IPS-15b (cell line): Measurements from ENCODE around the gene SCRT2.
A peak's percentile ranks its signal among the peaks of the same experiment; 100 is the strongest.

Source experiments
- H3K27me3 ChIP-seq: one replicate; pipeline ENCODE4 v1.6.1; 2013; ENCODE audit warnings: low read length; ENCODE audit not compliant: control insufficient read depth, insufficient read depth
- H3K36me3 ChIP-seq: one replicate; pipeline ENCODE4 v1.6.1; 2013; ENCODE audit warnings: low read length; ENCODE audit not compliant: control insufficient read depth, insufficient read depth
- H3K4me1 ChIP-seq: one replicate; pipeline ENCODE4 v1.6.1; 2013; ENCODE audit warnings: mild to moderate bottlenecking, low read length; ENCODE audit not compliant: control insufficient read depth, insufficient read depth
- H3K4me3 ChIP-seq: one replicate; pipeline ENCODE4 v1.5.1; 2013; ENCODE audit warnings: low read depth, low read length
- H3K9ac ChIP-seq: one replicate; pipeline ENCODE4 v1.6.1; 2013; ENCODE audit warnings: low read depth, mild to moderate bottlenecking, low read length
- H3K9me3 ChIP-seq: one replicate; pipeline ENCODE4 v1.6.1; 2013; ENCODE audit warnings: mild to moderate bottlenecking, low read length; ENCODE audit not compliant: control insufficient read depth, insufficient read depth

Gene SCRT2

DNA sequence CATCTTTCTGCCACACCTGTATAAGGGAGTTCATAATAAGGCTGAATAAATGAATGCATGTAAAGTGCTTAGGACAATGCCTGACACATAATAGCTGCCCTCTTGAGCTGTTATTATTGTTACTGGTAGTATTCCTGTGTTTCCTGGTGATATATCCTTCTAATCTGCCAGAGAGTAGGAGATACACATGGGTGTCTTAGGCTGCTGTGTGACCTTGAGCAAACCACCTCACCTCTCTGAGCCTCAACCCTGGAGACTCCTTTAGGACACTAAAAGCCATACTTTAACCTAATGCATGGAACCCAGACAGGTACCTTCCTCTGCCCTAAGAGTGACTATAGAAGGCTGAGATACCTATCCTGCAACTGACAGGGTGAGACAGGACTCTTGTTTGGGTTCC lies 7.6 kb downstream of the SCRT2 start:
- Histone ChIP-seq H3K9ac (no peak overlapping the region), H3K9me3 (no peaks in the 10 kb centered on the region), H3K36me3 (no peaks in the 10 kb centered on the region), H3K4me3 (no peak overlapping the region), H3K27me3 (peaks cover 29% of the 10 kb centered on the region), H3K4me1 (peaks cover 17% of the 10 kb centered on the region)

DNA sequence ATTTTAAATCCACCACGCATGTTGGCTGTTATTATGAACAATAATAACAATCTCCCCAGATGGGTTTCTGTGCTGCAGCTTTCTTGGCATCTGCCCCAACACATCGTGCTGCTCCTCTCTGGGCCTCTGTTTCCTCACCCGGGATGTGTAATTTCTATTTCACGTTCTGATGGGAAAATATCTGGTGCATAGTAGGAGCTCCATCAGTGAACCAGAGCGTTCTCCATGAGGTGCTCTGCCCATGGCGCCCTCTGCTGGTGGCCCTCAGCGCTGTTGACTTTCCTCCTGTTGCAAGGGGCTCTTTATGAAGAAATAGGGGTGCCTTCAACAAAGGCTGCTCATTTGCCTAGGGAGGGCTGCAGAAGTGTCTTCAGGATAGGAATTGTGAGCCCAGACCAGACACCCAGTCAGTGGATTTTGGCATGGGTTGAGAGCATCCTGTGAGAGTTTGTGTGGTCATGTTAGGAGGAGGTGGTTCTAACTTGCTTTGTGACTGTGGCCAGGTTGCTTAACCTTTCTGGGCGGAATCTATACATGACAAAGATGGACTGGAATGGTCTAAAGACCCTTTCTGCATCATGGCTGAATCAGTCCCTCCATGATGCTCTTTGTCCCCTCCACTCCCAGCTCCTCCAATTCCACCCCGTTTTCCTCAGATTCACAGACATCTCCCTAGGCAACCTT lies 8.1 kb downstream of the SCRT2 start:
- Histone ChIP-seq H3K9me3 (no peaks in the 10 kb centered on the region), H3K27me3 (peaks cover 34% of the 10 kb centered on the region), H3K9ac (no peak overlapping the region), H3K4me1 (peaks cover 19% of the 10 kb centered on the region), H3K36me3 (no peaks in the 10 kb centered on the region), H3K4me3 (no peak overlapping the region)

DNA sequence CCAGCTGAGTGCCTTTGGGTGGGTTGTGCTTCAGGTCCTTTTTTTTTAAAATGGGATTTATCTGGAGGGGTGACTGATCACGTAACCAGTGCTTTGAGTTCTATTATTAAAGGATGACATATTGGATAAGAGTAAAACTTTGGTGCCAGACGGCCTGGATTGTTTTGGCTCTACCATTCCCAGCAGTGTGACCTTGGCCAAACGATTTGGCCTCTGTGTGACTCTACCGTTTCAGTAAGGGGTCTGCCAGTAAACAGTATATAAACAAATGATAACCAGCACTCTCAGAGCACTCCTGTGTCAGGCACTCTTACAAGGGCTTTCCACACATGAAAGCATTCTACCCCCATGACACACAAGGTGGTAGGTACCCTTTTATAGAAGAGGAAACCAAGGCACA lies 8.7 kb downstream of the SCRT2 start:
- Histone ChIP-seq H3K27me3 (peaks cover 38% of the 10 kb centered on the region), H3K4me1 (peaks cover 19% of the 10 kb centered on the region), H3K9ac (no peak overlapping the region), H3K4me3 (no peak overlapping the region), H3K9me3 (no peaks in the 10 kb centered on the region), H3K36me3 (no peaks in the 10 kb centered on the region)

DNA sequence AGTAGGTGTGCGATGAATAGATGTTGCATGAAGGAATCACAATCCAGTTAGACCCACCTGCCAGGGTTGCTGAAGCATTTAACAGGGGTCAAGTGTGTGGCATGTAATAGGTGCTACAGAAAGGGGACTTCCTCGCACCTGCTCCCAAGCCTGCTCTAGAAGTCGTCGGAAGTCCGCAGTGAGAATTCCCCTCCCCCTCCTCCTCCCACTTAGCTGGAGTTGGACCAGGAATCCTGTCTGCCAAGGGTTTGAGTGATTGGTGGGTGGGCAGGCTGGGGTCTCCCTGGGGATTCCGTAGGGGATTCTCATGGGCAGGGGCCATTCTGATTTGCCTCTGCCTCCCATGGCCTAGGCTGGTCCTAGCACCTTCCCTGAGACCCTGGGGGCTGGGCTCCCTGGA lies 10.3 kb downstream of the SCRT2 start:
- no peaks in the 10 kb centered on the region for H3K9me3 ChIP-seq
- H3K27me3 ChIP-seq: peaks cover 52% of the 10 kb centered on the region
- H3K36me3 ChIP-seq: no peaks in the 10 kb centered on the region
- peaks cover 31% of the 10 kb centered on the region for H3K4me1 ChIP-seq
- H3K9ac ChIP-seq: no peak overlapping the region
- H3K4me3 ChIP-seq: no peak overlapping the region

DNA sequence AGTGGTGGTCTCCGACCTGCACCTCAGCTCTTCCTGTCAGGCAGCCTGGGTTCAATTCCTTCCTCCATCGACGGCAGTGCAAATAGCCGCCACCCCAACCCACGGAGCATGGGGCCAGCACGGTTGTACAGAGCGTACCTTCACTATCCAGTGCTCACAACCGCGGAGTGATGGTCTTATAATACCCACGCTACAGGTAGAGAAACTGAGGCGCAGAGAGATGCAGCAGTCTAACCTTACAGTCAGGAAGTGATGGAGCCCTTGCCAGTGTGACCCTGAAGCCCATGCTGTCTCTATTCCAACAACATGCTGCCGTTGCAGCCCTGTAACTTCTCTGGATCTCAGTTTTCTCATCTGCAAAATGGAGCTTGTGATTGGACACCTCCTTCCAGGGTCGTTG lies 11.0 kb downstream of the SCRT2 start:
- Histone ChIP-seq H3K4me3 (peak overlapping the region; percentile 13), H3K27me3 (peaks cover 52% of the 10 kb centered on the region), H3K9ac (no peak overlapping the region), H3K36me3 (no peaks in the 10 kb centered on the region), H3K4me1 (peaks cover 31% of the 10 kb centered on the region), H3K9me3 (no peaks in the 10 kb centered on the region)

DNA sequence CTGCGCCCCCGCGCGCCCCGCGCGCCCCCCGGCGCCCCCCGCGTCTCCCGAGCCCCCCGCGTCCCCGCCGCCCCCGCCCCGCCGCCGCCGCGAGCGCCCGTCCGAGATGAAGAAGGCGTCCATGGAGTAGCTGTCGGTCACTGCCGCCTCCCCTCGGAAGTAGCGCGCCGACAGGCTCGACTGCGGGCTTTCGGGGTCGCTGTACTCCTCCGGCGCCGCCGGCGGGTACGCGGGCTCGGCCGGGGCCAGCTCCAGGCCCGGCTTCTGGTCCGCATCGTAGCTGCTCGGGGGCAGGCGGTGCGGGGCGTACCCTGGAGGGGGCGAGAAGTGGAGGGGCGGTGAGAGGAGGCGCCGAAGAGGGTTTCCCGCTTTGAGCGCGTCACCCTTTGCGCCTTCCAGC lies 11.5 kb downstream of the SCRT2 start:
- Histone ChIP-seq H3K36me3 (no peaks in the 10 kb centered on the region), H3K4me3 (peak overlapping the region; percentile 13), H3K4me1 (peaks cover 34% of the 10 kb centered on the region), H3K27me3 (peaks cover 52% of the 10 kb centered on the region), H3K9me3 (no peaks in the 10 kb centered on the region), H3K9ac (no peak overlapping the region)

DNA sequence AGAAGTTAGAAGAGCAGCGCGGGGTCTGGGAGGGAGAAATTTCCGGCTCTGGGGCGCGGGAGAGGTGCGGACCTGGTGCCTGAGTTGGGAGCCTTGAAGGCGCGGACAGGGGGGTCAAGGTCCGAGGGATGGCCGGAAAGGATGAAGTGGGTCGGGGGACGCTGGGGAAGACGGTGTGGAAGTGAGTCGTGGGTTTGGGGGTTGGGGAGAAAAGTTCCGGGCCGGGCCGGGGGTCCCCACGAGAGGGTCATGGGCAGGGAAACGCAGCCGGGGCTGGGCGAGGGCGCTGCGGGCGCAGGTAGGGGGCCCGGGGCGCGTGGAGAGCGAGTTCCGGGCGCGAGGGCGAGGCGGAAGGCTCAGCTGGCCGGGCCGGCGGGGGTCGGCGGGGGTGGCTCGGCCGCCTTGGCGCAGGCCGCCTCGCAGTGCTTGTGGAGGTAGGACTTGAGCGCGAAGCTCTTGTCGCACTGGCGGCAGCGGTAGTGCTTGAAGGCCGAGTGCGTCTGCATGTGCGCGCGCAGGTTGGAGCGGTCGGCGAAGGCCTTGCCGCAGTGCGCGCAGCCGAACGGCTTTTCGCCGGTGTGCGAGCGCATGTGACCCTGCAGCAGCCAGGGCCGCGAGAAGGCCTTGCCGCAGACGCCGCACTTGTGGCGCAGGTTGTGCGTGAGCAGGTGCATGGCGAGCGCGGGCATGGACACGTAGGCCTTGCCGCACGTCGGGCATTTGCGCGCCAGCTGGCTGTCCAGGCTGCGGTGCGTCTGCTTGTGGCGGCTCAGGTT lies 12.1 kb downstream of the SCRT2 start:
- Histone ChIP-seq H3K4me1 (peaks cover 37% of the 10 kb centered on the region), H3K36me3 (no peaks in the 10 kb centered on the region), H3K9ac (no peak overlapping the region), H3K9me3 (no peaks in the 10 kb centered on the region), H3K27me3 (peaks cover 52% of the 10 kb centered on the region), H3K4me3 (peak overlapping the region; percentile 18)

DNA sequence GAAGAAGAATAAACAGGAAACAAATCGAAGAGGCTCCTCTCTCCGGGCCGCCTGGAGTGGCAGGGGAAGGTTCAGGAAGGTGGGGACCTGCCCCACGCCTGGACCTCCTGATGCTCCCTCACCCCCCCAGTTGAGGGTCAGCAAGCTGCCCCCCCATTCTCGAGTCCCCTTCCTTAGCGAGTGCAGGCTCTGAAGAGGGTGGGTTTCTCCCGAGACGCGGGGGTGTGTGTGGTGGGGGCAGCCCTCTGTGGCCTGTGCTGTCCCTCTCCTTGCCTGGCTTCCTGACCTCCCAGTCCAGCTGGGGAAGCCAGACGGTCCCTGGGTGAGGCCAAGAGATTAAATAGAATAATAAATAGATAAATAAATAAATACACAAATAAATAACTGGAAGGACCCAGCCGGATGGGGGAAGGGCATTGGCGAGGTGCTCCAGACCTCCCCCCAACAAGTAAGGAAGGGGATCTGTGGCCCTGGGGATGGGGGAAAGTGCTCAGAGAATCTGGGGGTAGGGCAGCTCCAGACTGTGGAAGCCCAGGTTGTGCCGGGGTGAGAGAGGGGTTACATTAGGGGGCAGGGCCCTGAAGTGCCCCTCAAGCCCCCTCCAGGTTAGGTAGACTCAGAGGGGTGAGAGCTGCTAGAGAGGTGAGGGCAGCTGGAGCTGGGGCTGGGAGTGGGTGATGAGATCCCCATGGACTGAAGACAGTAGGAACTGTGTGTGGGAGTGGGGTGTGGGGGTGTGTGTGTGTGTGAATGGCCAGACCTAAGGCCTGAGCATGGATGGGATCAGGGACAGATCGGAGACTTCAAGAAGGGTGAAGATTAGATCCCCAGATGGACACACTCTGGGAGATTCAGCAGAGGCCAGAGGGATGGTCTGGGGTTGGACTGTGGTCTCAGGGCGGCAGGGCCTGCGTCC lies 13.1 kb downstream of the SCRT2 start:
- no peaks in the 10 kb centered on the region for H3K9me3 ChIP-seq
- H3K9ac ChIP-seq: no peak overlapping the region
- H3K36me3 ChIP-seq: no peaks in the 10 kb centered on the region
- H3K27me3 ChIP-seq: peaks cover 52% of the 10 kb centered on the region
- peaks cover 45% of the 10 kb centered on the region for H3K4me1 ChIP-seq
- peak overlapping the region; percentile 22 for H3K4me3 ChIP-seq

DNA sequence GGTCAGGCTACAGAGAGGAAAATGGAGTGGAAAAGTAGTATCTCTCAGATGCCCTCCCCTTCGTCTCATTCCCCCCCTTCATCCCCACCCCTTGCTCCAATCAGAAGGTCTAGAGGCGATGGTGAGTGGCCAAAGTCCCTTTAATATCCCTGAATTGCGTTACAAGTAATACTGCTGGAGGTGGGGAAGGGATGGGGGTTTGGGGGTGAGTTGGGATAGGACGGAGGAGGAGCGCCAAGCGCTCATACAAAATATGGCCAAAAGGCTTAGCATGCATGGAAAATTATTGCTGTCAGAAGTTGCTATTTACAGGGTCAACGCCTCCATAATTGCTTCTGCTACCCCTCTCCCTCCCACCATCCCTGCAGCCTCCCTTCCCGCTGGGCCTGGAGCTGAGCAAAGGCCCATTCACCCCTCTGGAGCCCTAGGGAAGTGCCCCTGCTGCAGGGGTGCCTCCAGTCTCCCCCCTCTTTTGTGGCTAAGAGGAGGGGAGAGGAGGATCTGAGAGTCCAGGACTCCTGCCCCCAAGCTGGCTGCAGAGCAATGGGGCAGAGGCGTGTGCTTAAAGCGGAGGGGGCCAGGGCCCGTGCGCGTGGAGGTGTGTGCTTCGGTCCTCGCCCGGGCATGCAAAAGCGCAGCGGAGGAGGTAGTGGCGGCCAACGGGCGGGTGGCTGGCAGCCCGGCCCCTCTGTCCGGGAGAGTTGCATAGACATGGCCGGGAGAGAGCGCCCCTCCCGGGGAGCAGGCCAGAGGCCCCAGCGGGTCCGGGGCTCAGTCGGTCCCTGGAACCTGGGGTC lies 13.9 kb downstream of the SCRT2 start:
- Histone ChIP-seq H3K4me3 (peak overlapping the region; percentile 22), H3K36me3 (no peaks in the 10 kb centered on the region), H3K9ac (no peak overlapping the region), H3K9me3 (no peaks in the 10 kb centered on the region), H3K4me1 (peaks cover 54% of the 10 kb centered on the region), H3K27me3 (peaks cover 52% of the 10 kb centered on the region)

DNA sequence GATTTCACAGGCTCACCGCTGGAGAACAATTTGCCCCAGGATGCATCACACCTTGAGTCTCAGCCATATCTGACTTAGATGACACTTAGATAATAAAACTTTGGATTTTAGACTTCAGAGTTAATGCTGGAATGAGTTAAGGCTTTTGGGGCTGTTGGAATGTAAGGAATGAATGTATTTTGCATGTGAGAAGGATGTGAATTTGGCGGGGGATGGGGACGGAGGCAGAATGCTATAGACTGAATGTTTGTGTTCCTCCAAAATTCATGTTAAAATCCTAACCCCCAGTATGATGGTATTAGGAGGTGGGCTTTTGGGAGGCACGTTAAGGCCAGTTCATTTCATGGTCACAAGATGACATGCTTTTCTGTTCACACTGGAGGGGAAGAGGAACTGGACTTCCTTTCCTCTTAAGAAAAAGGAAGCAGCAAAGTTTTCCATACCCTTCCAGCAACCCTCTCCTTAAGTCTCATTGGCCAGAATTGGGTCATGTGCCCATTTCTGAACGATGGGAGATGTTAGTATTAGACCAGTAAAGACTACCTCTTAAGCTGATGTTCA lies 16.8 kb downstream of the SCRT2 start:
- peaks cover 44% of the 10 kb centered on the region for H3K4me1 ChIP-seq

DNA sequence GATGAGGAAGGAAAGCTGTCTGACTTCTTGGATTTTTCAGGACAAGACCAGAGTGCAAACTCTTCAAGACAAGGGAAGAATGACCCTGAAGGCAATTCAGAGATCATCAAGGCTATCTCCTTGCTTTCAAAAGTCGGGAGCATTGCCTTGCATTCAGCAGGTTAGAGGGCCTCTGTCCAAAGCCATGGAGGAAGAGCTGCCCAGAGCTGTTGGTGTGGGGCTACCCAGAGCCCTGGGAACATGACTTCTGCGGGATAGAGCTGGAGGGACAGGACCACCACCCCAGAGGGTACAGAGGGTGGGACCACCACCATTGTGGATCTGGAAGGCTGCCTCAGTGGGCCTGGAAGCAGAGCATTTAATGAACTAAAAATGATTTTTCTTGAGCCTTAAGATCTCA lies 17.4 kb downstream of the SCRT2 start:
- no peaks in the 10 kb centered on the region for H3K36me3 ChIP-seq
- peak overlapping the region; percentile 19 for H3K9ac ChIP-seq
- peaks cover 44% of the 10 kb centered on the region for H3K4me1 ChIP-seq
- H3K9me3 ChIP-seq: no peaks in the 10 kb centered on the region
- no peak overlapping the region for H3K4me3 ChIP-seq
- H3K27me3 ChIP-seq: peaks cover 34% of the 10 kb centered on the region

More for the DNA sequence above, 16.8 kb downstream of the SCRT2 start:
- no peak overlapping the region for H3K9ac ChIP-seq
- H3K4me3 ChIP-seq: peak overlapping the region; percentile 36
- H3K9me3 ChIP-seq: no peaks in the 10 kb centered on the region
- no peaks in the 10 kb centered on the region for H3K36me3 ChIP-seq
- peaks cover 39% of the 10 kb centered on the region for H3K27me3 ChIP-seq
